GM13976 (cell line): ENCODE results near the gene POU6F2.
"Not testable (repeated sequence)": the region's sequence is repeated elsewhere in the genome, so short reads cannot be mapped to it uniquely, and the experiment has no call there.

Source experiments
- DNase-seq: peaks from one replicate; pipeline ENCODE4 v3.0.0; 2012; ENCODE audit warnings: low spot score
- in situ Hi-C: fragments of 300-500 bp; cut with MboI; formaldehyde crosslinking; loops from one replicate; pipeline ENCODE4 v1.12.0; 2022; ENCODE audit warnings: low sequenced_read_pairs, mixed read lengths, inconsistent platforms; ENCODE audit not compliant: unreplicated experiment
- TF ChIP-seq, protein P1 (sequence below): IDR thresholded peaks from 2 replicates; pipeline ENCODE4 v1.5.1; 2012; ENCODE audit warnings: borderline replicate concordance, mild to moderate bottlenecking; ENCODE audit not compliant: insufficient read depth; ENCODE audit errors: extremely low read depth, missing control alignments, control extremely low read depth

POU6F2 gene

DNA sequence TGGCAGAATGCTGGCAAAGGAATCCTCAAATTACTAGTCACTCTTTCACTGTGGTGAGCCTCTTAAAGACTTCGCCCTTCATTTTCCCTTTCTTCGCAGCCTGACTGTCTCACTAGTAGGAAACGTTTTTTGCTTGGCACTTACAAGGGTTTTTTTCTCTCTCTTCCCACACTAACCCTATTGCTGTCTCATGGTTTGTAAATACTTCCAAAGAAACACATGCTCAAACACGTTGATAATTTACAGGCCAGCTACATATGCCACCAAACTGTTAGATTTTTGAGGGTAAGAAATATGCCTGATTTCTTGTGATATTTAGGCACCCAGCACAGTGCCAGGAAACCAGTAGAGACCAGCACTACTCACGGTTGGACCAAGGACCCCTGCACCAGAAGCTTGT, 340.2 kb downstream of the POU6F2 start:
- in situ Hi-C loops, result no loop called here
- no peak for DNase-seq
- TF ChIP-seq, protein P1, sequence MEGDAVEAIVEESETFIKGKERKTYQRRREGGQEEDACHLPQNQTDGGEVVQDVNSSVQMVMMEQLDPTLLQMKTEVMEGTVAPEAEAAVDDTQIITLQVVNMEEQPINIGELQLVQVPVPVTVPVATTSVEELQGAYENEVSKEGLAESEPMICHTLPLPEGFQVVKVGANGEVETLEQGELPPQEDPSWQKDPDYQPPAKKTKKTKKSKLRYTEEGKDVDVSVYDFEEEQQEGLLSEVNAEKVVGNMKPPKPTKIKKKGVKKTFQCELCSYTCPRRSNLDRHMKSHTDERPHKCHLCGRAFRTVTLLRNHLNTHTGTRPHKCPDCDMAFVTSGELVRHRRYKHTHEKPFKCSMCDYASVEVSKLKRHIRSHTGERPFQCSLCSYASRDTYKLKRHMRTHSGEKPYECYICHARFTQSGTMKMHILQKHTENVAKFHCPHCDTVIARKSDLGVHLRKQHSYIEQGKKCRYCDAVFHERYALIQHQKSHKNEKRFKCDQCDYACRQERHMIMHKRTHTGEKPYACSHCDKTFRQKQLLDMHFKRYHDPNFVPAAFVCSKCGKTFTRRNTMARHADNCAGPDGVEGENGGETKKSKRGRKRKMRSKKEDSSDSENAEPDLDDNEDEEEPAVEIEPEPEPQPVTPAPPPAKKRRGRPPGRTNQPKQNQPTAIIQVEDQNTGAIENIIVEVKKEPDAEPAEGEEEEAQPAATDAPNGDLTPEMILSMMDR, result no peak

- TF ChIP-seq, protein P1, result no peak
- in situ Hi-C loops, result no loop called here
- DNase-seq, result no peak
Measured at GRCh38 chr7:39321245-39321644, 343.5 kb downstream of the POU6F2 start.

DNA sequence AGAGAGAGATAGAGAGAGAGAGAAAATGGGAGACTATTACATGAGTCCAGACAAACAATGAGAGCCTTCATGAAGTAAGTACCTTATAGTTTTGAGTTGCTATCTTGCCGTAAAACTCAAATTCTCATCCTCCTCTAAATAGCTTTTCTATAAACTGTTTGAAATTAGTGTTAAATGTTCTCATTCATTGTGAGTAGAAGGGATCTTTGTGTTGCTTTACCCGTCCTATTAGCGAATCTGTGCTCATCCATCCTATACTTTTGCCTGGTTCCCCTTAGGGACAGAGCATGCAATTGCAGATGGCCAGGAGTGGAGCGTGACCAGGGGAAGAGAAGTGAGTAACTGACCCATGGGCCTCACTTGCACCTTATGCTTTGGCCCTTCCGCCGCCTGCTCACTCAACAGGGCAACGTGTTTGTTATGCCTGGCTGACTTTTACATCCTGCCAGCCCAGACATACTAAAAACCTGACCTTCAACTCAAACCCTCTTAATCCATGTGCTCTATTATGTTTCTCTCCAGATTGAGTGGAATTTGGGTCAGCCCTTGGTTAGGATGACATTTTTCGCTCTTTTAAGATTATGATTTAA, 344.3 kb downstream of the POU6F2 start:
- in situ Hi-C loops, result no loop called here
- no peak for DNase-seq
- TF ChIP-seq, protein P1, result no peak

DNA sequence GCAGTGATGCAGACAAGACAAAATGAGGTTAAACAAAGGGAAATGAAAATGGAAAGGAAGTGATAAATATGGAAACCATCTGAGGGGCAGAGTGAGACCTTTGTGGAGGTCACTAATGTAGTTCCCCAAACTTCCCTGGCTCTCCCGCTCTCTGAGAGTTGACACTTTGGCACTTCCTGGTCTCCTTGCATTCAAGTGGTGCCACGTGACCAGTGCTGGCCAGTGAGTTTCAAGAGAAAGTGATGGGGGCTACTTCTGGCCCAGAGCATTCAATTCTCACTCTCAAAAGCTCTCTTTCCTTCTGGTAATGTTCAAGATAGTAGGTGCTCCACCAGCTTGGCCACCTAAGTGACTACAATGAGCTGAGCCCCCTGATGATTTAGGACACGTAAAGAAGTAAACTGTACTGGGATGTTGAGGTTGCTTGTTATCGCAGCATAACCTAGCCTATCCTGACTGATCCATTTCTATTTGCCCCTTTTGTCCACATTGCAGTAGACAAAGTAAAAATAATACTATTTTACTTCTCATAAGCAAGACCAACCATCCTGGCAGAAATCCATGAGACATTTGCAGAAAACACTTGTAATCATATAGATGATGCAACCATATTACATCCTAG, 346.5 kb downstream of the POU6F2 start:
- no peak for DNase-seq
- TF ChIP-seq, protein P1, result no peak
- in situ Hi-C loops, result no loop called here

DNA sequence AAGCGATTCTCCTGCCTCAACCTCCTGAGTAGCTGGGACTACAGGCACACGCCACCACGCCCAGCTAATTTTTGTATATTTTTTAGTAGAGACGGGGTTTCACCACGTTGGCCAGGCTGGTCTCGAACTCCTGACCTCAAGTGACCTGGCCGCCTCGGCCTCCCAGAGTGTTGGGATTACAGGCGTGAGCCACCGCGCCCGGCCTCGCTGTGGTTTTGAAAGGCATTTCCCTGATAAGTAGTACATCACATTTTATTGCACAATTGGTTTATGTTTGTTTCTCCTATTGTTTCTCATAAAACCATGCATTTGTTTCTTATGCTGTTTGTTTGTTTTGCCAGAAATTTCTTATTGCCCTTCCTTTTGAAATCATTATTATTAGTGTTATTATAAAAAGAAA, 353.9 kb downstream of the POU6F2 start:
- in situ Hi-C loops, DNase-seq: not testable (repeated sequence)

DNA sequence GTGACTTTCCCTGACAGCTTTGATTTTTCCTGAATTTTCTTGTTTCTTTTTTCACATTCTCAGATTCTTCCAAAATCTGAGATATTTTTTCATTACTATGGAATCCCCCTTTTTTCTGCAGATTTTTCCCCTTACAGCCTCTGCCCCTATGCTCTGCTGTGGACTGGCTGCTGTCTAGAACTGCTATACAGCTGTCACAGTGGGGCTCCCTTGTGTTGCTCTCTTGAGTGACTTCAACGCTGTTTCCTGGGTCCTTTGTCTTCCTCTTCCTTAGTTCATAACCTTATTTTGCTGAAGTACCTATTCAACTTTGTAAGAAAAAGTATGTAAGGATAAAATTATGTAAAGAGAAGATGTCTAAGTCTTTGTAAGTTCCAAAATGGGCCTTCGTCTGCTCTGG, 354.4 kb downstream of the POU6F2 start:
- TF ChIP-seq, protein P1, result no peak
- in situ Hi-C loops, result no loop called here
- no peak for DNase-seq

GRCh38 chr7:39333701-39334100, 356.0 kb downstream of the POU6F2 start:
- in situ Hi-C loops, result no loop called here
- TF ChIP-seq, protein P1, result no peak
- no peak for DNase-seq
